Hematopoietic multipotent progenitor cell (in vitro differentiated cells): Measurements from ENCODE around the gene OR56A4. TPM values are rescaled to one million over a fixed set of nuclear protein-coding genes. Genes with fewer than 3 reads are reported as not detected.

Experiments
- DNase-seq, 3 donors: peaks; one replicate each; pipeline ENCODE4 v3.0.0-alpha.2; 2011 to 2015; ENCODE audit warnings: low read depth in 2 of 3, low spot score in 2 of 3
- total RNA-seq: library from RNA; depleted of rRNA; stranded (reverse); fragments of >200 nt; gene quantifications from one replicate; pipeline ENCODE4 v1.2.3, GENCODE V29; 2012

Gene OR56A4
- total RNA-seq, result not detected

DNA sequence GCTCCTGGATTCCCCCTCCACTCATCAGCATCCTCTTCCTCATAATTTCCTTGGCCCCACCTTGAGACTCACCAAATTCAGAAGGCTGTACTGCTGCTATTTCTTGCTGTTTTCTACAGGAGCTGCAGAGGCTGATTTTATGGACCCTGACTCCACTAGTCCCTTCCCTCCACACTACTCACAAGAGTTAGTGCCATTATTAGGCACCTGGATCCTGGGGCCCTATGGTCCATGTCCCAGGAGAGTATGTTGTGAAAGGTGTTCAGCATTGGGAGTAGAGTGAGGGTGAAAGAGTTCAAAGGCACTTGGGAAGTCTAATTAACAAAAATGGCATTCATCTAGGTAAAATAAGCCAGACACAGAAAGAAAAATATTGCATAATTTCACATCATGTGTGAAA is at the start of gene OR56A4:
Gene OR56A4, minus strand, starts transcription at position 101 of the 400 bp plus-strand sequence. CDS start 3,954 bp downstream, outside the sequence.
- DNase-seq, result no peak

GRCh38 chr11:6055569-6055968 is 48.8 kb upstream of the OR56A4 start:
- no peak for DNase-seq

DNA sequence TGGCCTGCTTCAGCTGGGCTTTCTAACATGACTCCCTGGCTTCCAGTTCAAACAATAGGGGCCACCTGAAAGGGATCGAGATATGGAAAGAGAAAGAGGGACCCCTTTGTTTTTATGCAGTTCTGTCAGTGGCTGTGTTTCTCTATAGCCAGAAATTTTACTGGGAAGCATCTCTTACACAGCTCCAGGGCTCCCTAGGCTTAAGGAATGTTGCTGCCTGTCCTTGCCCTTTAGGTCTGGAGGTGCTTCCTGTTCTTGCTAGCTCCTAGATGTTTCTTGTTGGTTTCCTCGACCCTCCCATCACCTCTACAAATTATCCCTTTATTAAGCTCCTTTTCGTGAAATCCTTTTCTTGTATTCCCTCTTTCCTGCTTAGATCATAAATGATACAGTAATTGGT is 45.6 kb upstream of the OR56A4 start:
- no peak for DNase-seq

- DNase-seq, result no peak
These were observed 34.1 kb upstream of the OR56A4 start for GRCh38 chr11:6040874-6041273.

- DNase-seq, result no peak
These were observed 24.1 kb upstream of the OR56A4 start, which contains the start of gene OR56A1 for GRCh38 chr11:6030708-6031405. Gene OR56A1, minus strand, starts transcription at chr11:6030758. Its CDS starts 3,066 bp downstream, at chr11:6027692.

DNA sequence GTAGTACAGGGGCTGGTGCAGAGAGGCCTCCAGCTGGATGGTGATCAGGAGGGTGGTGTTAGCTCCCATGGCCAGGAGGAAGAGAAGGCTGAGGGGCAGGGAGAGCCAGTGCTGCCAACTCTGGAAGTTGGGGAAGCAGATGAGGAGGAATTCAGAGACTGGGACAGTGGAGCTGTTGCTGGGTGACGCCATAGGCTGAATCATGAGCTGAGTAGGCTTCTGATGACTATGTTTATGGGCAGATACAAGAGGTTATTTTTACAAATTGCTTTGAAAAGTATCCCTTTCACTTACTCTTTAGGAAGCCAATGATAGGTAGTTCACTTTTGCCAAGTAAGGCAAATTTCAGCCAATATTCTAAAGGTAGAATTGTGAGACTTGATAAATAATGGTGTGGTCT is 20.8 kb upstream of the OR56A4 start:
- no peak for DNase-seq

DNA sequence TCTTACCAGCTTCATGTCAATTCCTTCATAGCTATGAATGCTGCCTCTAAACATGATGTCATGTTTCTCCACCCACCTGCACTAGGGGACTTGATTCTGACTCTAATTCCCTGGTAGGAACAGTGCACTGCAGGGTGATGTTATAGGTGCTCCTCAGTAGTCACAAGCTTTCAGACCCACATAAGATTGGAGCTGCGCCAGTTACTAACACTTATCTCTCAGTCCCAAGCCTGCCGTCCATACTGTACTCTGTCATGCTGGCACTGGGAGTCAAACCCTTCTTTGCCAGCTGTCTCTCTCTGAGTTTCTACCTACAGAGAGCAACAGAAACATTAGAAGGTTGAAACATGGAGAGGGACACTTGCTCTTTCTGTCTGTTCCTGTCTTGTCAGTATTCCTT is 18.3 kb upstream of the OR56A4 start:
- no peak for DNase-seq

- DNase-seq, result peak in 2 of 3 donors; percentile 33 to 77
These were observed 16.2 kb upstream of the OR56A4 start for GRCh38 chr11:6022956-6023355.

DNA sequence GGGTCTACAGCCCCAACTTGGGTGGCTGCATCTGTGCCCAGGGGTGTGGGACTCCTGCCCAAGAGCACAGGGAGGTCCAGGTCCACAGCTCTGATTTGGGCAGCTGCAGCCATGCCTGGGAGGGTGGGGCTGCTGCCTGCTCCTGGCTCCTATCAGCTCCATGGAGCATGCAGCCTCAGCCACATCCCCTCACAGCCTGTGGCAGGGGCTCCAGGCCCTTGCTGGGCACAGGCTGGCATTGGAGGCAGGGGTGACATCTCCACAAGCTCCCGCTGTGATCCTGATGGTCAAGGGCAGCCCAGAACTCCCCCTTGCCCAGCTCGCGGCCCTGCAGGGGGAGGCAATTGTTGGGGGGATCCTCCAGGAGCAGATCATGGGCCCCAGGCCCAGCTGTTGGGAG is 6.3 kb upstream of the OR56A4 start:
- no peak for DNase-seq

- DNase-seq, result no peak
These were observed 5.4 kb upstream of the OR56A4 start for GRCh38 chr11:6012035-6012668.

DNA sequence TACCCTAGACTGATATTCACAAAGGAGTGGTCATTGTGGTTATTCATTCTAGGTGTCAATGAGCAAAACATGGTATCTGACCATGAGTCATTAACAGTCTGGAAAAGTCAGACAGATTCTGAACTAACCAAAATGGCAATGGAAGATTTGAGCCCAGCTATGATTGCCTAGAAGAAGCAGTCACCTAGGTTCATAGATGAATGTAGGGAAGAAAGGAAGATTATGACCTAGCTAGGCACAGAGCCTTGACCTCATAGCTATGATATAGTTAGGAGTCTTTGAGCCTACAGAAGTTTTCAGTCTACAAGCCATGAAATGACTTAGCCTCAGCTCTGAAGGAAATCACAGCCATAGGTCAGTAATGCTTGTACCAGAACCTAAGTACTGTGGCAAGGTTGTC is 351 bp downstream of the OR56A4 start:
- no peak for DNase-seq

DNA sequence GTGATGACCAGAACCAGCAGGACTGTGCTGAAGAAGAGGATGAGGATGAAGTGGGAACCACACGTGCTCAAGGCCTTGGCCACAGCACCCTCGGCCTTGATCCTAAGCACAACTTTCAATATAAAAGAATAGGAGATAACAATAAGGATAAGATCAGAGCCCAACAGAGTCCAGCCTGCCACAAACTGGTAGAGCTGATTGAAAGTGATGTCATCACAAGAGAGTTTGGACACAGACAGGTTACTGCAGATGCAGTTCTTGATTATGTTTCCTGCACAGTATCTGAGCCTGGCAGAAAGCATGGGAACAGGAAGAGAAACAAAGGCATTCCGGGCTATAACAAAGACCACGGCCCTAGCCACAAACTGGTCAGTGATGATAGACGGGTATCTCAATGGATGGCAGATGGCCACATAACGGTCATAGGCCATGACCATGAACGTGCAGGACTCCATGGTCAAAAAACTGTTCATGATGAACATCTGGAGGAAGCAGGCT is 4.5 kb downstream of the OR56A4 start:
- no peak for DNase-seq

DNA sequence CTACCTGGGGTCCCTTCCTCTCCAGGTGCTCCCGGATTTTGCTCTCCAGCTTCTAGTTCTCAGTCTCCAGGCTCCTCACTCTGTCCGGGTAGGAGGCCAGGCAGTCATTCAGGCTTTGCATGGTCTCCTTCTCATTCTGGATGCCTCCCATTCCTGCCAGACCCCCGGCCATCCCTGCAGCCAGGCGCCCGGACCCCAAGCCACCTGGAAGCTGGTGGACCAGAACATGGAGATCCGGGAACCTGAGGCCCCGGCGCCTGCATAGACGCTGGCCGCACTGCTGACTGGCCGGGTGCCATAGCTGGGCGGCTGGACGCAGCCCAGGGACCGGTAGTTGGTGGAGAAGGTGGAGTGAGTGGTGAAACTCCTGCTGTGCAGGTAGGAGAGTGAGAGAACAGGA is 12.0 kb downstream of the OR56A4 start:
- DNase-seq, result no peak

DNA sequence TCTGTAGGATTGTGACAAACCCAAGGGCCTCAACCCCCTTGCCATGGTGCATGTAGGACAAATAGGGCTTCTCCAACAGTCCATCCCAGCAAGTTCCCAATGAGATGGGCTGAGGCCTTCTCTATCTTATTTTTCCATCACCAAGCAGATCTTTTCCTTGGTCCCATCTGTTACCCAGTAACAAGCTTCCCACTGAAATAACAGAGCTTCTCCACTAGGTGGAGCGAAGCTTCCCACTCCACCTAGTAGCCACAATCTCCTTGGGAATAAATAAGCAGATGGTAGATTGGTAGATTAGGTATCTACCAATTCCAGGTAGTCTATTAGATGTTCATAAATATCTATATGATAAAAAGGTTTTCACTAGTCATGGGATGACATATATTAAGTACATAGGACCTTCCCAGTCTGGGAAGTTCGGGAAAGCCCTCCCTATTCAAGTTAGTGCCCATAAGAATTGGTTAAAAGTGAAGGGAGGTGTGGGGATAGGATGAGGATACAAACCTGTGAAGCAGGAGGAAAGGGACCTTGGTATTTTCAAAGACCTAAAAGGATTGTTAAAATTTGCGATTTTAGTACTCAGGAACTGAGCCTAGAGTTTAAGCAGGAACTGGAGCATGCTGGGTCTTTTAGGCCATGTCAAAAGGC is 14.0 kb downstream of the OR56A4 start:
- peak in 1 of 3 donors; percentile 19 for DNase-seq

DNA sequence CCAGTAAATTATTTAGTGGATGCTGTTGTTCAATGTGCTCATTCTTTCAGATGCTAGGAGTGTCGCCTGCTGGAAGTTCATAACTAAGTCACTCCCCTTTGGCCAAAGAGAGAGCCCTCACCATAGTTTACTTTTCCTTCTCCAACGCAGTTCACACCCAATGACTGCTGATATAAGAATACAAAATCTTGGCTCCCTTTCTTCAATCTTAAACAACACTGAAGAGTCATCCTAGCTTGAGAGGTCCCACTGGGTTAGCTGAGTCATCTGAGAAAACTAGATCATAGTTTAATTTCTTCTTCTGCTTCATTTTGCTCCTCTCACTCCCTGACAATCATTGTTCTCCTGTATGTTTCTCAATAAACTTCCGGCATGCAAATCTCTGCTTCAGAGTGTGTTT is 14.6 kb downstream of the OR56A4 start:
- DNase-seq, result no peak

DNA sequence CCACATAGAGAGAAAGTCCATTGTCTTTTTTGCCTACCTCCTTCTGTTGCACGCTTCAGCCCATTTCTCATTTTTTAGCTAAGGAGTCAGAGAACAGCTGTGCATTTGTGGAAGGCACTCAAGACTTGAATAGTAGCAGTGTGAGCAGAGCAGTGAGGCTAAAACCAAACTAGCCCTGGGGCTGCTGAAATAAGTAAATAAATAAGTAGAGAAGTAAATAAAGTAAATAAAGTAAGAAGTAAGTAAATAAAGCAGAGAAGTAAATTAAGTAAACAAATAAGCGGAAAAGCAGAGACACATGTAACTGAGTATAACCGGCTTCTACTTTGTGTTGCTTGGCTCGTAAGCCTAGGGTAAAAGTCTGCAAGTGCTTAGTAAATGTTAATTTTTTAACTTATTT is 17.5 kb downstream of the OR56A4 start:
- DNase-seq, result no peak

DNA sequence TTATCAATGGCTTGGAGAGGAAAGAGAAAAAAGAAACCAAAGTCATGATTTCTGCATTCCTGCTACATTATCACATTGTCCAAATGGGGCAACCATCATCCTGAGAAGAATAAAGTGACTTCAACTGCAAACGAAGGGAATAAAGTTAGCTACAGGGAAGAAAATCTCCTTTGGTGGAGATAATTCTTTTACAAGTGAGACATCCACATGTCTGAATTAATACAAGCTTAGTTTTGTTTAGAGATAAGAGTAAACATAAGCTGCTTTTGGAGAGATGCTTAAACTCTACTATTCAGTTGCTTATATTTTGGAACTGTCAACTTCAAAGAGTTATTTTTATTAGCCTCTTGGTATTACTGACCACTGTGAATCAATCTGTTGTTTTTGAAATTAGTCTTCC is 19.9 kb downstream of the OR56A4 start, which contains the start of gene OR52L1:
Gene OR52L1, minus strand, starts transcription at position 101 of the 400 bp plus-strand sequence. Its CDS starts 55 bp downstream, at position 46.
- DNase-seq, result no peak

GRCh38 chr11:5983443-5983842 is 23.3 kb downstream of the OR56A4 start:
- DNase-seq, result no peak

DNA sequence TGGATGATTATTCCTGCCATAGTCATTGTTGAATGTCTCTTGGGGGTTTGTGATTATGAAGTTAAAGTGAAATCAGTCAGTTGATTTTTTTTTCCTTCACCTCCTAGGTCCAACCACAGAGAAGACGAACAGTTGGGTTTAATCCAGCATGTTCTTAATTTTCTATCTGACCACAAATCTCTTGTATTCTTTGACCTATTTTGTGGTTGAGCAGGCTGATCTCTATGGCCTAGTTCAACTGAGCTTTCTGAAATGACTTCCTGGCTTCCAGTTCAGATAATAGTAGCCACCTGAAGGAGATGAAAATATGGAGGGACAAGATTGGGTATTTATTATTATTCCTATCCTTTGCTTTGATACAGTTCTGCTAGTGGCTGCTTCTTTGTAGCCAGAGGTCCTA is 33.2 kb downstream of the OR56A4 start:
- no peak for DNase-seq

- no peak for DNase-seq
These were observed 38.4 kb downstream of the OR56A4 start, which contains the start of gene OR56A5 for GRCh38 chr11:5968394-5968793. Gene OR56A5, minus strand, starts transcription at chr11:5968494. Its CDS starts 0 bp downstream, at chr11:5968494.

GRCh38 chr11:5967708-5968107 is 39.0 kb downstream of the OR56A4 start:
- DNase-seq, result no peak
